ENCODE measurements around the gene LRRC4C.

LRRC4C gene

DNA sequence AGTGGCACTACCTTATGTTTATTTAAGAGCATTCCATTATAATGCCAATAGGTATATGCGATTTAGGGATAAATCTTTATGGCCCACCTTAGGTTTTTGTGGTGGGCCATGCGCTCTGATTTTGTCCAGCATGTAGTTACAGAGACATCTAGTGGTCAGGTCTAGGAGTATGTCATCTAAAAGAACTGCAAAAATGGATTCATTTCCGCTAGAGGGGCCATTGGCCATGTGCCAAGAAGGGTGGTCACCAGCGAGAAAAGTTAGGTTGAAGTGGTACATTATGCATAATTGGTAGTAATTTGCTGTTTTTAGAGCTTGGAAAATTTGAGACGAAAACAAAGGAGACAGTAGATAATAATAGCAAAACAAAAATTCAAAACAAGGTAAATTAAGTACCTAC, 27.7 kb downstream of the LRRC4C start:
- no peaks in the 10 kb centered on the region for H3K27me3 ChIP-seq (ENCODE audit: control insufficient read depth, insufficient read depth, low read length, poor library complexity, severe bottlenecking)
- 60% methylated on average over 4 to 5 of the region's 5 CpGs for WGBS, 2 experiments
- H3K36me3 ChIP-seq (ENCODE audit: control insufficient read depth, insufficient read depth, low read length), result no peaks in the 10 kb centered on the region
- H3K27ac ChIP-seq (ENCODE audit: insufficient read depth, low read depth, low read length, poor library complexity, severe bottlenecking), result no peak overlapping the region
- no peaks in the 10 kb centered on the region for H3K4me1 ChIP-seq (ENCODE audit: control insufficient read depth, insufficient read depth, low read length)
- H3K4me3 ChIP-seq (ENCODE audit: insufficient read depth, low read depth, low read length), result no peak overlapping the region
- no peaks in the 10 kb centered on the region for H3K9me3 ChIP-seq (ENCODE audit: control insufficient read depth, low read length)

DNA sequence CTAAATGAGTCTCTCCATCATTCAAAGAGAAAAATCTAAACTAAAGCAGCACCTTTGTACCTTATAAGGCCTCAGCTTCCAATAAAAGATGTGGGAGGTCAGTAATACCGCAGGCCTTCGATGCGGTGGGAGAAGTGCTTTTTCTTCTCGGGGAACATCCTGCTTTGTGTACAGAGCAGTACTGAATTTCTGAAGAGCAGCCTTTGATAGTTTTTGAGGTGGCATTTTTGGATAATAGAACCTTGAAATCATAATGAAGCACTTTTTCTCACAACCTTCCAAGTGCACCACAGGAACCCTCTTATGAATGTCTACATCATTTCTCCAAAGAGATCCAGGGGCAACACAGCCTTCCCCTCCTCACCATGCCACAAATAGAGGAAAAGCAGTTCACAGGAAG, 39.6 kb downstream of the LRRC4C start:
- Histone ChIP-seq H3K4me3 (ENCODE audit: insufficient read depth, low read depth, low read length) (no peak overlapping the region), H3K36me3 (ENCODE audit: control insufficient read depth, insufficient read depth, low read length) (no peaks in the 10 kb centered on the region), H3K27ac (ENCODE audit: insufficient read depth, low read depth, low read length, poor library complexity, severe bottlenecking) (no peak overlapping the region), H3K9me3 (ENCODE audit: control insufficient read depth, low read length) (no peaks in the 10 kb centered on the region), H3K27me3 (ENCODE audit: control insufficient read depth, insufficient read depth, low read length, poor library complexity, severe bottlenecking) (no peaks in the 10 kb centered on the region), H3K4me1 (ENCODE audit: control insufficient read depth, insufficient read depth, low read length) (no peaks in the 10 kb centered on the region)
- 96 to 97% methylated on average over 4 of the region's 4 CpGs for WGBS, 2 experiments

DNA sequence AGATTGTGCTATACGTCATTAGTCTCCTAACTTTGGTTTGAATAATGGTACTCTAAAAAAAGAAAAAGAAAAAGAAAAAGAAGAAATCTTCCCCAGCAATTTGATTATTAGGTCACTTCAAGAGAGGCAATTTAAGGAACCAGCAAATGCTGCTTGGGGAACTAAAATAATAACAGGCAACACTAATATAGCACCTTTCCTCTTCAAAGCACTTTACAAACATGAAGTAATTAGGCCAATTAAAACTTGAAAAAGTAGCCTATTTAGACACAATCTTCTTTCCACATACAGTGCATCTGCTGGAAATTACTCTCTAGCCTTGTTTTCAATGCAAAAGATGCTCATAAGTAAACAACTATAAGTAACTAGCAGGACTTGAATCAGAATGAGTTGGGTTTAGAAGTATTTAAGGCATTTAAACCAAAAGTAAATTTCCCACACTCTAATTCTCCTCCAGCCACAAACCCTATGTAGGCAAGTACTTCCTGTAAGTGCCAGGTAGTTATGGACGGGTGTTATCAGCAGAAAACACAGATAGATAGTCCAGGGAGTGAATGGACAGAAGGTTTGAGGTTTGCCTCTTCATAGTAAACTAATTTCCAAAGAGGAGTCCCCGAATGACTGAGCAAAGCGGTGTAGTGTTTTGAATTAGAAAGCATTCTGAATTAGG, 44.5 kb downstream of the LRRC4C start:
- no peaks in the 10 kb centered on the region for H3K4me1 ChIP-seq (ENCODE audit: control insufficient read depth, insufficient read depth, low read length)
- no peaks in the 10 kb centered on the region for H3K36me3 ChIP-seq (ENCODE audit: control insufficient read depth, insufficient read depth, low read length)
- H3K27ac ChIP-seq (ENCODE audit: insufficient read depth, low read depth, low read length, poor library complexity, severe bottlenecking), result no peak overlapping the region
- WGBS, 2 experiments, result 93 to 94% methylated on average over 3 to 4 of the region's 4 CpGs
- H3K27me3 ChIP-seq (ENCODE audit: control insufficient read depth, insufficient read depth, low read length, poor library complexity, severe bottlenecking), result no peaks in the 10 kb centered on the region
- H3K4me3 ChIP-seq (ENCODE audit: insufficient read depth, low read depth, low read length), result no peak overlapping the region
- no peaks in the 10 kb centered on the region for H3K9me3 ChIP-seq (ENCODE audit: control insufficient read depth, low read length)

DNA sequence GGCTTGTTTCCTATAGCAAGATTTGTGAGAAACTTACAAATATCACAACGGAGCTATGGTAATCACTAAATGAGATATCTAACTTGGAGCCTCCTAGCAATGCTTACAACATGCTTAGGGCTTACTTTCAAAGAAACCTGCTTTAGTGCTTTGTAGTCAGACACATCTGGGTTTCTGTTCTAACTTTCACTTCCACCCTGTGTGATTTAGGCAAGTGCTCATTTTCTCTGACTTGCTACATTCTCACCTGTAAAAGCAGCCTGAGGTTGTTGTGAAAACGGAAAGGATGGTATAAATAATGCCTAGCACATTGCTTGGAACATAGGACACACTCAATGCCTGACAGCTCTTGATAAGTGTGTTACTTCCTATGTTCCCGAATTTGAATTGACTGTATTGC, 45.6 kb downstream of the LRRC4C start:
- H3K4me3 ChIP-seq (ENCODE audit: insufficient read depth, low read depth, low read length), result no peak overlapping the region
- no peak overlapping the region for H3K27ac ChIP-seq (ENCODE audit: insufficient read depth, low read depth, low read length, poor library complexity, severe bottlenecking)
- no peaks in the 10 kb centered on the region for H3K4me1 ChIP-seq (ENCODE audit: control insufficient read depth, insufficient read depth, low read length)
- H3K9me3 ChIP-seq (ENCODE audit: control insufficient read depth, low read length), result no peaks in the 10 kb centered on the region
- 93 to 97% methylated on average over 2 to 3 of the region's 3 CpGs for WGBS, 2 experiments
- no peaks in the 10 kb centered on the region for H3K27me3 ChIP-seq (ENCODE audit: control insufficient read depth, insufficient read depth, low read length, poor library complexity, severe bottlenecking)
- H3K36me3 ChIP-seq (ENCODE audit: control insufficient read depth, insufficient read depth, low read length), result no peaks in the 10 kb centered on the region

DNA sequence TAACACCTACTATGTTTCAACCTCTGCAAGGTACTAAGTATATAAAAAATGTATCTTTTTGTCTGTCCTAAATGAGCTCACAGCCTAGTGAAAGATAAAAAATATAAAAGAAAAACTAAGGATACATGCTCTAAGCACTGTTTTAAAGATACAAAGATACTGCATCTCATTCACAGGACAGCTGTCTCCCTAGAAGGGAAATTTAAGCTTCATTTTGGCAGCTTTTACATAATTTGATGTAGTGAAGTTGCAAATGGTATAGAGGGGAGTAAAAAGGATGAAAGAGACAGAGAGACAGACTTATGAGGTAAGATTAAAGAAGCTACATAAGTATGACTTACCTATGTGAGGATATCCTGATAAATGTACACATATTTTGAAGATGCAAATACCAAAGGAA, 53.6 kb downstream of the LRRC4C start:
- no peaks in the 10 kb centered on the region for H3K4me1 ChIP-seq (ENCODE audit: control insufficient read depth, insufficient read depth, low read length)
- no peaks in the 10 kb centered on the region for H3K27me3 ChIP-seq (ENCODE audit: control insufficient read depth, insufficient read depth, low read length, poor library complexity, severe bottlenecking)
- no peaks in the 10 kb centered on the region for H3K36me3 ChIP-seq (ENCODE audit: control insufficient read depth, insufficient read depth, low read length)
- no peak overlapping the region for H3K27ac ChIP-seq (ENCODE audit: insufficient read depth, low read depth, low read length, poor library complexity, severe bottlenecking)
- no peak overlapping the region for H3K4me3 ChIP-seq (ENCODE audit: insufficient read depth, low read depth, low read length)
- no peaks in the 10 kb centered on the region for H3K9me3 ChIP-seq (ENCODE audit: control insufficient read depth, low read length)

DNA sequence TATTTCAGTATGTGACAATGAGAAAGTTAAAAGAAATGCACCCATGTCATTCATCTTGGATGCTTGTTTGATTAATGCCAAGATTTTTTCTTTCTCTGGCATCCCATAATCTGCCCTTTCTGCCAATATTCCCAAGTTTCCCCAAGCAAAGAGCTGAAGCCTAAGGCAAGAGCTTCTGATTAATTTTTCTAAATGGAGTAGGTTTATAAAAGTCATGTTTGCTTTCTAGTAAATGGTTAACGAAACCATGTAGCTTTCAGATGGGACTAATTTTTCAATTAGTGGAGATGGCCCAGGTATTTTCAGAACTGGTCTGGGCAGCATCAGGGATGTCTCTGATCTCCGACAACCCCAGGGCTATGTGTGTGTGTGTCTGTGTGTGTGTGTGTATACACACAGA, 55.3 kb downstream of the LRRC4C start:
- no peak overlapping the region for H3K4me3 ChIP-seq (ENCODE audit: insufficient read depth, low read depth, low read length)
- 93 to 100% methylated on average over 1 of the region's 2 CpGs for WGBS, 2 experiments
- no peak overlapping the region for H3K27ac ChIP-seq (ENCODE audit: insufficient read depth, low read depth, low read length, poor library complexity, severe bottlenecking)
- no peaks in the 10 kb centered on the region for H3K36me3 ChIP-seq (ENCODE audit: control insufficient read depth, insufficient read depth, low read length)
- no peaks in the 10 kb centered on the region for H3K4me1 ChIP-seq (ENCODE audit: control insufficient read depth, insufficient read depth, low read length)
- H3K9me3 ChIP-seq (ENCODE audit: control insufficient read depth, low read length), result no peaks in the 10 kb centered on the region
- H3K27me3 ChIP-seq (ENCODE audit: control insufficient read depth, insufficient read depth, low read length, poor library complexity, severe bottlenecking), result no peaks in the 10 kb centered on the region

DNA sequence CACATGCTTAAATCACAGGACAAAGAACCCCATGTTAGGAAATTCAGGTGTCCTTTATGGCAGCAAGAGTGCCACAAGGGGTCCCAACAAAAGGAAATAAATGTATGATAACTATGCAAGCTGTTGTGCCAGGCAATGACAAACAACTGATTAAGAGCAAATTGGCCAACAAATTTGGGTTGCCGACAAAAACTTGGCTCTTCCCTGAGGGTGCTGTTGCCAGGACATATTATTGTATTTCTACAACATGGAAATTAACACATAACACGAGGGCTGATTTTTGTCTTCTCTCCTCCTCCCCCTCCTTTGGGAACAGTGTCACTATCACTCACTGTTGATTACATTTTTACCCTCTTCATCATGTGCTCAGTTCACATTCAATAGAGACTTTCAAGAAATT, 56.0 kb downstream of the LRRC4C start:
- H3K27me3 ChIP-seq (ENCODE audit: control insufficient read depth, insufficient read depth, low read length, poor library complexity, severe bottlenecking), result no peaks in the 10 kb centered on the region
- H3K36me3 ChIP-seq (ENCODE audit: control insufficient read depth, insufficient read depth, low read length), result no peaks in the 10 kb centered on the region
- 91 to 96% methylated on average over 2 of the region's 2 CpGs for WGBS, 2 experiments
- H3K9me3 ChIP-seq (ENCODE audit: control insufficient read depth, low read length), result no peaks in the 10 kb centered on the region
- no peak overlapping the region for H3K27ac ChIP-seq (ENCODE audit: insufficient read depth, low read depth, low read length, poor library complexity, severe bottlenecking)
- no peaks in the 10 kb centered on the region for H3K4me1 ChIP-seq (ENCODE audit: control insufficient read depth, insufficient read depth, low read length)
- no peak overlapping the region for H3K4me3 ChIP-seq (ENCODE audit: insufficient read depth, low read depth, low read length)

DNA sequence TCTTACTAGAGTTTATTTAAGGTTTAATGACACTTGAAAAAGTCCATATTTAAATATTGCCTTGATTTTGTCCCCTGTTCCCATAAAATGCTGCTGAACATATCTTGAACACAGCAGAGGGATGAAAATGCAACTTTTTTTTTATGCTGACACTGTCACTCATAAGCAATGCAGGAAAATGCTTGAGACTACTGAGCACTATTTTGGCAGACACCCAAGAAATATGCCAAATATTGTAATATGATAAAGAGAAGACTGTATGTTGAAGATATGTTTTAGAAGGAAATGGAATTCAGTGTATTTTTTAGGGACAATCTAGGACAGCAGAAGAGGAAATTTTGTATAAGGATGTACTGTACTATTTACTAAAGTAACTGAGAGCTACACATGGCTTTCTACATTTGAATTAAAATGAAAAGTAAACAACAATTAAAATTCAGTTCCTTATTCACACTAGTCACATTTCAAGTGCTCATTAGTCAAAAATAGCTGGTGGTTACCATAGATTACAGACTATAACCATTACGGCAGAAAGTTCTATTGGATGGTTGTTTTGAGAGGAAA, 58.6 kb downstream of the LRRC4C start:
- no peaks in the 10 kb centered on the region for H3K27me3 ChIP-seq (ENCODE audit: control insufficient read depth, insufficient read depth, low read length, poor library complexity, severe bottlenecking)
- no peaks in the 10 kb centered on the region for H3K36me3 ChIP-seq (ENCODE audit: control insufficient read depth, insufficient read depth, low read length)
- H3K27ac ChIP-seq (ENCODE audit: insufficient read depth, low read depth, low read length, poor library complexity, severe bottlenecking), result no peak overlapping the region
- no peak overlapping the region for H3K4me3 ChIP-seq (ENCODE audit: insufficient read depth, low read depth, low read length)
- WGBS, 2 experiments, result 93% methylated on average over 1 of the region's 1 CpG; no CpG with 5 or more reads in 1 of the 2 experiments
- H3K4me1 ChIP-seq (ENCODE audit: control insufficient read depth, insufficient read depth, low read length), result no peaks in the 10 kb centered on the region
- no peaks in the 10 kb centered on the region for H3K9me3 ChIP-seq (ENCODE audit: control insufficient read depth, low read length)

DNA sequence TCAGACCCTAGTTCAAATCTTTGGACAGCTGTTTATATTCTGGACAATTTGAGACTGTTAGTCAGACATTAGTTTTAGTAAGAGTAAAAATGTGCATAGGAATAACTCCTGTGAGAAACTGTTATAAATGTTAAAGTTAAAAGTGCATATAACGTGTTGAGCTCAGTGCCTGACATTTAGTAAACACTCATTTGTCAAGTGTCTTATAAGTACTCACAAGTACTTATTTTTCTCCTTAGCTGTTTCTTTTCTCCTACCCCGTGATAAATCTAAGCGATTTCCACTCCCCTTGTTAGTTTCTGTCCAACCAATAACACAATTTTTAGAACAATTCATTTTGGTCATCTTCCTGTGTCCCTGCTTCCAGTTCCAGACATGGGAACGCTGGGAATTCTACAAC, 59.3 kb downstream of the LRRC4C start:
- WGBS, 2 experiments, result 68 to 71% methylated on average over 4 of the region's 4 CpGs
- no peaks in the 10 kb centered on the region for H3K9me3 ChIP-seq (ENCODE audit: control insufficient read depth, low read length)
- no peak overlapping the region for H3K4me3 ChIP-seq (ENCODE audit: insufficient read depth, low read depth, low read length)
- no peaks in the 10 kb centered on the region for H3K27me3 ChIP-seq (ENCODE audit: control insufficient read depth, insufficient read depth, low read length, poor library complexity, severe bottlenecking)
- no peak overlapping the region for H3K27ac ChIP-seq (ENCODE audit: insufficient read depth, low read depth, low read length, poor library complexity, severe bottlenecking)
- H3K4me1 ChIP-seq (ENCODE audit: control insufficient read depth, insufficient read depth, low read length), result peaks cover under 1% of the 10 kb centered on the region
- no peaks in the 10 kb centered on the region for H3K36me3 ChIP-seq (ENCODE audit: control insufficient read depth, insufficient read depth, low read length)

DNA sequence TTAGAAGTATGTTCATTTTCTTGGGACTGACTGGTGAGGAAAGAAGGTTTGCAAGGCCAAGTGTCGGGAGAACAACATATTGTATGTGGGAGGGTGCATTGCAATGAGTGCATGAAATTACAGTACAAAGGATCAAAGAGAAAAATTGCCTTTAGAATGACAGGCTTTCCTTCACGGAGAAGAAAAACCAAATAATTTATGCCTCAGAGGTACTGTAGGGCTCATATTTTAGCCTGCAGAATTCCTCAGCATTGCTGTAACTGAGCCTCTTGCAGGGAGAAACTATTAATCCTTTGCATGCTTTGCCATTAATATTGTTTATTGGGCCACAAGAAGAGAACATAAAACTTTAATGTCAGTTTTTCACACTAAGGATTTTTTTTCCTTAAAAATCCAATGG, 60.1 kb downstream of the LRRC4C start:
- H3K4me1 ChIP-seq (ENCODE audit: control insufficient read depth, insufficient read depth, low read length), result peaks cover 8% of the 10 kb centered on the region
- no peak overlapping the region for H3K4me3 ChIP-seq (ENCODE audit: insufficient read depth, low read depth, low read length)
- 88 to 92% methylated on average over 2 of the region's 2 CpGs for WGBS, 2 experiments
- no peaks in the 10 kb centered on the region for H3K36me3 ChIP-seq (ENCODE audit: control insufficient read depth, insufficient read depth, low read length)
- no peak overlapping the region for H3K27ac ChIP-seq (ENCODE audit: insufficient read depth, low read depth, low read length, poor library complexity, severe bottlenecking)
- no peaks in the 10 kb centered on the region for H3K9me3 ChIP-seq (ENCODE audit: control insufficient read depth, low read length)
- no peaks in the 10 kb centered on the region for H3K27me3 ChIP-seq (ENCODE audit: control insufficient read depth, insufficient read depth, low read length, poor library complexity, severe bottlenecking)
